DMS 273 treated with DMSO at 0.1 percent for 48 hours (cell line): Measurements from ENCODE around the gene RBM41.

Source experiments
- DNase-seq: peaks from one replicate; lab custom pipeline; 2025; lab: John Stamatoyannopoulos, UW

Gene RBM41

DNA sequence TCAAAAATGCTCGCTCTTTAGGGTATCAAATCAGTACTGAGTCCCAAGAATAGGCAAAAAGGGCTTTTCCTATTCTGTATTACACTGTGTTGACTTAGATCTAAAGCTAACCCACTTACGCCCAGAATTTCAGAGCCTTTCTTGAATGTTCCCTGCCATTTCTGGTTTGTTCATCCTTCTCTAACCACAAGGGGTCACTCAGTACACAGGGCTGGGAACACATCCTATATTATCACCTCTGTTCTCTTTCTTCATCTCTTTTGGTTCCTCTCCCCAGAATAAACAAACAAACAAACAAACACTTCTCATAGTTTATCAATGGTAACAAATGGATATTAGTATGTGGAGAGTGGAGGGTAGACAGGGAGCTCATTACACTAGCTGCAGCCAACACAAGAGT lies 93.1 kb downstream of the RBM41 start:
- peak; percentile 10 for DNase-seq

DNA sequence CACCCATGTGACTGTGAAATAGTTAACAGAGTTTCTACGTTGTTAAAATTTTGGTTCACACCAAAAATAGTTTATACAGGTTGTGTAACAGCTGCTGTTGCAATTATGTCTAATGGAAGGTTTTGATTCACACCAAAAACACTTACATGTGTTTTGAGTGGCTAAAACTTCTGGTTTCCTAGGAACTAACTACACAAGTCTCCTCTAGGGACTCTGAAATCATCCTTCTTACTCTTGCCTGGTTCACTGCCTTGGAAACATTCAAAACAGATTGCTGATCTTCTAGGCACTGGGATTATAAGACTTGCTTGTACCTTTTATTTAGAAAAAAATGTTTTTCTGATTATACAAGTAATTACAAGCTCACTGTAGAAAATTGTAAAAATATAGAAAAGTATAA lies 103.7 kb downstream of the RBM41 start:
- no peak for DNase-seq
